ENCODE results near the gene BBS9. TPM values are rescaled to one million over a fixed set of nuclear protein-coding genes. Genes with fewer than 3 reads are reported as not detected.

BBS9 gene
- total and polyA plus RNA-seq, 2 of the 4 experiments (the other 2 are of a cell fraction): 7.9 to 9.5 TPM

GRCh38 chr7:33091641-33092191 lies 37.6 kb upstream of the BBS9 start:
- intact Hi-C loops (cut with micrococcal nuclease) (no loop called here), dilution Hi-C loops (cut with HindIII; ENCODE audit: low sequenced_read_pairs, unreplicated experiment) (no loop called here), in situ Hi-C loops (cut with MboI; ENCODE audit: low sequenced_read_pairs) (no loop called here)
- peak overlapping the region; percentile 70; the same call in 2 of the 3 replicates for H2BK15ac ChIP-seq (ENCODE audit: low read depth, low read length)
- peak overlapping the region; percentile 76 for H2BK5ac ChIP-seq (ENCODE audit: low read depth, low read length, poor library complexity, severe bottlenecking)
- DNase-seq (no peak), ATAC-seq (ENCODE audit: low read depth) (no peak)
- H3K79me1 ChIP-seq (ENCODE audit: low read depth in 1 of 2, low read length in 2 of 2): 0 out of 4 replicates have a peak, but pooled peaks cover 0 to 10% of the 10 kb centered on the region in 2 experiments
- no peak overlapping the region for H4K5ac ChIP-seq (ENCODE audit: low read depth, low read length)
- H3K56ac ChIP-seq (ENCODE audit: extremely low read depth, insufficient read depth, low read length): 0 out of 2 replicates have a peak overlapping the region, but pooled peaks have one; percentile 22
- H3K4me3 ChIP-seq (ENCODE audit: insufficient read depth, low read depth, low read length): no peak overlapping the region
- no peak overlapping the region for H3K9ac ChIP-seq (ENCODE audit: low read depth, low read length)
- H4K8ac ChIP-seq (ENCODE audit: low read depth in 2 of 2, low read length in 2 of 2): peak overlapping the region in 1 of 2 experiments; percentile 61; a peak in 2 of 4 replicates
- no peaks in the 10 kb centered on the region for H3K9me3 ChIP-seq (ENCODE audit: control insufficient read depth, insufficient read depth, low read length)
- peaks cover 16% of the 10 kb centered on the region for H3K9me1 ChIP-seq (ENCODE audit: insufficient read depth, low read length)
- BruUV-seq (replicated peaks): no TSS peak
- H4K91ac ChIP-seq (ENCODE audit: insufficient read depth, low read depth, low read length): peak overlapping the region; percentile 13
- no peaks in the 10 kb centered on the region for H4K20me1 ChIP-seq (ENCODE audit: insufficient read depth, low read length)
- no peak overlapping the region for H3K27ac ChIP-seq (ENCODE audit: insufficient read depth, low read length)
- no peak overlapping the region for H2AK9ac ChIP-seq (replicated peaks; ENCODE audit: low read depth, low read length, poor library complexity)
- peak overlapping the region; percentile 27; the same call in 1 of the 2 replicates for H3K18ac ChIP-seq (ENCODE audit: low read depth, low read length)
- H2AK5ac ChIP-seq (ENCODE audit: low read depth, low read length): peak overlapping the region; percentile 96
- H3K4me1 ChIP-seq (ENCODE audit: control insufficient read depth, insufficient read depth, low read length): peaks cover 5% of the 10 kb centered on the region; the same call in 1 of the 2 replicates
- peak overlapping the region; percentile 75 for H3K23ac ChIP-seq (ENCODE audit: low read depth, low read length)
- H2AFZ ChIP-seq (replicated peaks; ENCODE audit: low read length, poor library complexity): no peak overlapping the region
- H3K14ac ChIP-seq (replicated peaks; ENCODE audit: low read depth, low read length): peak overlapping the region; percentile 78
- H3K36me3 ChIP-seq (ENCODE audit: control insufficient read depth, insufficient read depth, low read length): peaks cover 15% of the 10 kb centered on the region
- ChIA-PET CTCF (no interaction called here), POLR2A (ENCODE audit: unreplicated experiment) (no interaction called here)
- WGBS, 2 experiments (ENCODE audit: extremely low coverage in 2 of 2, insufficient read length in 1 of 2): no CpG with 5 or more reads among the region's 5 CpGs
- H2BK20ac ChIP-seq (ENCODE audit: low read depth, low read length): peak overlapping the region; percentile 70
- H3K4me2 ChIP-seq (ENCODE audit: low read depth, low read length): no peak overlapping the region
- H2BK120ac ChIP-seq (ENCODE audit: low read depth, low read length): peak overlapping the region; percentile 74; the same call in 1 of the 2 replicates
- peak overlapping the region; percentile 12 for H3K4ac ChIP-seq (ENCODE audit: low read depth, low read length)
- H3K27me3 ChIP-seq (ENCODE audit: control insufficient read depth, insufficient read depth, low read length): no peaks in the 10 kb centered on the region
- TF ChIP-seq POLR2A (IDR thresholded peaks at IDR 0.05; ENCODE audit: low read depth, low read length) (no peak), MXI1 (IDR thresholded peaks at IDR 0.05; ENCODE audit: borderline replicate concordance, low read depth, low read length) (no peak)
